ENCODE measurements around the gene SGCA. TPM values are rescaled to one million over a fixed set of nuclear protein-coding genes. Genes with fewer than 3 reads are reported as not detected.

SGCA gene
- total and polyA plus RNA-seq, 2 of the 13 experiments (the other 11 are each of a cell fraction or from before 2014, with no cell fraction given) = not detected

- no peak for TF ChIP-seq SOX5 (CRISPR knock-in tag; IDR thresholded peaks at IDR 0.05; ENCODE audit: borderline replicate concordance)
- no peak for TF ChIP-seq ATF6 (CRISPR knock-in tag; conservative IDR thresholded peaks at IDR 0.05)
- no peak for TF ChIP-seq ZNF20 (CRISPR knock-in tag; IDR thresholded peaks at IDR 0.05)
- no peak for TF ChIP-seq GPN1 (CRISPR knock-in tag; IDR thresholded peaks at IDR 0.05; ENCODE audit: borderline replicate concordance)
- no peak for TF ChIP-seq PRMT3 (CRISPR knock-in tag; IDR thresholded peaks at IDR 0.05; ENCODE audit: borderline replicate concordance, low read depth)
- TF ChIP-seq ZNF589 (CRISPR knock-in tag; conservative IDR thresholded peaks at IDR 0.05) = no peak
- TF ChIP-seq KAT7 (CRISPR knock-in tag; IDR thresholded peaks at IDR 0.05; ENCODE audit: borderline replicate concordance) = peak; percentile 46; the same call in 1 of the 2 replicates
- TF ChIP-seq PHB2 (IDR thresholded peaks at IDR 0.05; ENCODE audit: partially characterized antibody) = no peak
- no peak for TF ChIP-seq MEF2D (CRISPR knock-in tag; IDR thresholded peaks at IDR 0.05)
- peak; percentile 25; the same call in 1 of the 2 replicates for TF ChIP-seq ZGPAT (CRISPR knock-in tag; IDR thresholded peaks at IDR 0.05)
- peak; percentile 84 for TF ChIP-seq HOXA3 (CRISPR knock-in tag; IDR thresholded peaks at IDR 0.05)
- no peak for TF ChIP-seq ZNF17 (CRISPR knock-in tag; IDR thresholded peaks at IDR 0.05)
- TF ChIP-seq SP2 (CRISPR knock-in tag; IDR thresholded peaks at IDR 0.05) = no peak
- no peak for TF ChIP-seq ZNF326 (CRISPR knock-in tag; IDR thresholded peaks at IDR 0.05; ENCODE audit: borderline replicate concordance)
- TF ChIP-seq TEAD2 (CRISPR knock-in tag; IDR thresholded peaks at IDR 0.05) = no peak
- 0 out of 2 replicates have a peak, but pooled peaks have one; percentile 30 for TF ChIP-seq BHLHE40 (IDR thresholded peaks at IDR 0.05; ENCODE audit: low read length)
- 0 out of 2 replicates have a peak, but pooled peaks have one; percentile 65 for TF ChIP-seq ZSCAN21 (CRISPR knock-in tag; IDR thresholded peaks at IDR 0.05; ENCODE audit: borderline replicate concordance)
- no peak for TF ChIP-seq ZNF609 (CRISPR knock-in tag; IDR thresholded peaks at IDR 0.05; ENCODE audit: borderline replicate concordance)
- no peak for TF ChIP-seq ZMAT3 (CRISPR knock-in tag; conservative IDR thresholded peaks at IDR 0.05)
- TF ChIP-seq EZH2 (conservative IDR thresholded peaks at IDR 0.05; ENCODE audit: low read depth, low read length) = no peak
Observed at GRCh38 chr17:50117202-50118051, 48.4 kb upstream of the SGCA start (continued).
